ENCODE measurements around the gene FOSL2.
A peak's percentile ranks its signal among the peaks of the same experiment; 100 is the strongest.

The FOSL2 gene

DNA sequence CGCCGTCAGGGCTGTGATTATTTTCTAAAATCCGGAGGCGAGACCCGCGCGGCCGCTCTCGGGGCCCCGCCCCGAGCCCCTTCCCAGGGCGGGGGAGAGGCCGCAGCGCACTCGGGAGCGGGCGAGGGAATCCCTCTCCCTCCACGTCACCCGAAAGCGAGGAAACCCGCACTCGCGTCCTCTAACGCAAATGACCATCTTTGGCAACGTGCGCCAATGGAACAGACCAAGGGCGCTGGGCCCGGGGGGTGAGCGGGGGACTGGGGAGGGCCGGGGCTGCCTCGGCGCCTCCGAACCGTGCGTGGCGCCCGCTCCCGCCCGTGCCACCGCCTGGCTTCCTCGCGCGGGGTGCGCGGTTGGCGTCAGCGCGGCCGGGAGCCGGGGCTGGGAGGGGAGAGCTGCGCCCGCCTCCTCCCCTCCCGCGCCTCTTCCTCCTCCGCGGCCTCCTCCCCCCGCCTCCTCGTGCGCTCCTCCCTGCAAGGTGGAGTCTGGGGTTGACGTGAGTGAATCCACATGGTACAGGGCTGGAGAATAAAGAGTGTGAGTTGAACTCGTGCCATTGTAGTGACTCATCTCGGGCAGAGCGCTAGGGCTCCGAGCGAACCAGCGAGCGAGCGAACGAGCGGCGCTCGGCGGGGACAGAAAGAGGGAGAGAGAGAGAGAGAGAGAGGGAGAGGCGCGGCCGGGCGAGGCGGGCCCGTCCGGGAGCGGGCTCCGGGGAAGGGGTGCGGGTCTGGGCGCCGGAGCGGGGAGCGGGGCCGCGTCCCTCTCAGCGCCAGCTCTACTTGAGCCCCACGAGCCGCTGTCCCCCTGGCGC, at the start of gene FOSL2:
FOSL2 (plus strand) TSS at position 562 of the 817 bp plus-strand sequence. CDS start 863 bp downstream, outside the sequence.
- Histone ChIP-seq H3K27ac (ENCODE audit: low read depth, low read length, poor library complexity, severe bottlenecking) (peak within 1 kb of the TSS; percentile 19), H3K9ac (ENCODE audit: low read length) (peak within 1 kb of the TSS; percentile 68), H3K9me3 (ENCODE audit: low read length) (no peaks in the 10 kb centered on the region), H4K20me1 (ENCODE audit: insufficient read depth, low read length) (no peaks in the 10 kb centered on the region), H2AFZ (ENCODE audit: low read length) (no peak within 1 kb of the TSS), H3K27me3 (ENCODE audit: insufficient read depth, low read length) (no peaks in the 10 kb centered on the region), H3K79me2 (ENCODE audit: insufficient read depth, low read length) (no peaks in the 10 kb centered on the region), H3F3A (ENCODE audit: insufficient read depth, low read length) (no peaks in the 10 kb centered on the region), H3K9me2 (ENCODE audit: low read depth, low read length) (no peaks in the 10 kb centered on the region), H3K4me1 (ENCODE audit: insufficient read depth, low read length, severe bottlenecking) (peaks cover 11% of the 10 kb centered on the region), H3K36me3 (ENCODE audit: insufficient read depth, low read length) (no peaks in the 10 kb centered on the region), H3K4me2 (ENCODE audit: low read length) (peak within 1 kb of the TSS; percentile 89), H3K4me3 (ENCODE audit: low read depth, low read length, poor library complexity, severe bottlenecking) (peak within 1 kb of the TSS; percentile 73)
- TF ChIP-seq EZH2 (IDR thresholded peaks at IDR 0.05; ENCODE audit: borderline replicate concordance, low read length): no peak
- TF ChIP-seq, protein P1, sequence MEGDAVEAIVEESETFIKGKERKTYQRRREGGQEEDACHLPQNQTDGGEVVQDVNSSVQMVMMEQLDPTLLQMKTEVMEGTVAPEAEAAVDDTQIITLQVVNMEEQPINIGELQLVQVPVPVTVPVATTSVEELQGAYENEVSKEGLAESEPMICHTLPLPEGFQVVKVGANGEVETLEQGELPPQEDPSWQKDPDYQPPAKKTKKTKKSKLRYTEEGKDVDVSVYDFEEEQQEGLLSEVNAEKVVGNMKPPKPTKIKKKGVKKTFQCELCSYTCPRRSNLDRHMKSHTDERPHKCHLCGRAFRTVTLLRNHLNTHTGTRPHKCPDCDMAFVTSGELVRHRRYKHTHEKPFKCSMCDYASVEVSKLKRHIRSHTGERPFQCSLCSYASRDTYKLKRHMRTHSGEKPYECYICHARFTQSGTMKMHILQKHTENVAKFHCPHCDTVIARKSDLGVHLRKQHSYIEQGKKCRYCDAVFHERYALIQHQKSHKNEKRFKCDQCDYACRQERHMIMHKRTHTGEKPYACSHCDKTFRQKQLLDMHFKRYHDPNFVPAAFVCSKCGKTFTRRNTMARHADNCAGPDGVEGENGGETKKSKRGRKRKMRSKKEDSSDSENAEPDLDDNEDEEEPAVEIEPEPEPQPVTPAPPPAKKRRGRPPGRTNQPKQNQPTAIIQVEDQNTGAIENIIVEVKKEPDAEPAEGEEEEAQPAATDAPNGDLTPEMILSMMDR (IDR thresholded peaks at IDR 0.05; ENCODE audit: low read length): no peak

- no peak overlapping the region for H2AFZ ChIP-seq (ENCODE audit: low read length)
- no peak overlapping the region for H3K27ac ChIP-seq (ENCODE audit: low read depth, low read length, poor library complexity, severe bottlenecking)
These were observed 49.3 kb upstream of the FOSL2 start for GRCh38 chr2:28343184-28343942.

GRCh38 chr2:28343971-28344715, 48.5 kb upstream of the FOSL2 start:
- H2AFZ ChIP-seq (ENCODE audit: low read length): no peak overlapping the region
- no peaks in the 10 kb centered on the region for H3K4me1 ChIP-seq (ENCODE audit: insufficient read depth, low read length, severe bottlenecking)
- no peak overlapping the region for H3K27ac ChIP-seq (ENCODE audit: low read depth, low read length, poor library complexity, severe bottlenecking)
- H3K79me2 ChIP-seq (ENCODE audit: insufficient read depth, low read length): no peaks in the 10 kb centered on the region
- TF ChIP-seq EZH2 (IDR thresholded peaks at IDR 0.05; ENCODE audit: borderline replicate concordance, low read length): no peak
- TF ChIP-seq, protein P1 (IDR thresholded peaks at IDR 0.05; ENCODE audit: low read length): no peak
- H3K9me2 ChIP-seq (ENCODE audit: low read depth, low read length): no peaks in the 10 kb centered on the region
- no peaks in the 10 kb centered on the region for H4K20me1 ChIP-seq (ENCODE audit: insufficient read depth, low read length)
- H3K4me3 ChIP-seq (ENCODE audit: low read depth, low read length, poor library complexity, severe bottlenecking): no peak overlapping the region
- no peak overlapping the region for H3K9ac ChIP-seq (ENCODE audit: low read length)
- no peak overlapping the region for H3K4me2 ChIP-seq (ENCODE audit: low read length)
- no peaks in the 10 kb centered on the region for H3K9me3 ChIP-seq (ENCODE audit: low read length)
- H3K36me3 ChIP-seq (ENCODE audit: insufficient read depth, low read length): no peaks in the 10 kb centered on the region
- H3F3A ChIP-seq (ENCODE audit: insufficient read depth, low read length): no peaks in the 10 kb centered on the region
- no peaks in the 10 kb centered on the region for H3K27me3 ChIP-seq (ENCODE audit: insufficient read depth, low read length)

More at GRCh38 chr2:28343184-28343942, 49.3 kb upstream of the FOSL2 start:
- H3K4me3 ChIP-seq (ENCODE audit: low read depth, low read length, poor library complexity, severe bottlenecking): no peak overlapping the region
- H3K27me3 ChIP-seq (ENCODE audit: insufficient read depth, low read length): no peaks in the 10 kb centered on the region
- H4K20me1 ChIP-seq (ENCODE audit: insufficient read depth, low read length): no peaks in the 10 kb centered on the region
- no peaks in the 10 kb centered on the region for H3K36me3 ChIP-seq (ENCODE audit: insufficient read depth, low read length)
- no peaks in the 10 kb centered on the region for H3K9me2 ChIP-seq (ENCODE audit: low read depth, low read length)
- no peak overlapping the region for H3K9ac ChIP-seq (ENCODE audit: low read length)
- H3K9me3 ChIP-seq (ENCODE audit: low read length): no peaks in the 10 kb centered on the region
- TF ChIP-seq, protein P1 (IDR thresholded peaks at IDR 0.05; ENCODE audit: low read length): no peak
- TF ChIP-seq EZH2 (IDR thresholded peaks at IDR 0.05; ENCODE audit: borderline replicate concordance, low read length): no peak
- no peaks in the 10 kb centered on the region for H3K79me2 ChIP-seq (ENCODE audit: insufficient read depth, low read length)
- H3K4me2 ChIP-seq (ENCODE audit: low read length): no peak overlapping the region
- H3F3A ChIP-seq (ENCODE audit: insufficient read depth, low read length): no peaks in the 10 kb centered on the region
- H3K4me1 ChIP-seq (ENCODE audit: insufficient read depth, low read length, severe bottlenecking): no peaks in the 10 kb centered on the region
